ENCODE measurements around the gene ABCG1.
A peak's percentile ranks its signal among the peaks of the same experiment; 100 is the strongest.
"Not testable (repeated sequence)": the region's sequence is repeated elsewhere in the genome, so short reads cannot be mapped to it uniquely, and the experiment has no call there.

Gene ABCG1

GRCh38 chr21:42218836-42219605 is at the start of gene ABCG1:
Gene ABCG1, plus strand, starts transcription at chr21:42219140. Its CDS starts 123 bp downstream, at chr21:42219263.
- peaks cover 29 to 30% of the 10 kb centered on the region in 2 donors for H3K4me1 Mint-ChIP-seq
- H3K4me3 Mint-ChIP-seq: peak within 1 kb of the TSS; percentile 92 to 93
- peaks cover 5% of the 10 kb centered on the region in 2 donors for H3K9me3 Mint-ChIP-seq
- ATAC-seq (replicated peaks) (peak; percentile 46 to 58), DNase-seq (no peak)
- H3K27me3 Mint-ChIP-seq: no peaks in the 10 kb centered on the region
- peak within 1 kb of the TSS; percentile 94 for H3K27ac Mint-ChIP-seq
- H3K36me3 Mint-ChIP-seq: peaks cover 4 to 9% of the 10 kb centered on the region in 2 donors

GRCh38 chr21:42169758-42170157 is 49.2 kb upstream of the ABCG1 start:
- Mint-ChIP-seq H3K4me3 (no peak overlapping the region), H3K27me3 (no peaks in the 10 kb centered on the region), H3K9me3 (peaks cover 0 to 3% of the 10 kb centered on the region in 2 donors), H3K27ac (no peak overlapping the region), H3K4me1 (peaks cover 0 to 8% of the 10 kb centered on the region in 2 donors), H3K36me3 (no peaks in the 10 kb centered on the region)
- ATAC-seq (replicated peaks) (no peak), DNase-seq (no peak)

- no peak for ATAC-seq (replicated peaks)
- H3K9me3 Mint-ChIP-seq: peaks cover 0 to 3% of the 10 kb centered on the region in 2 donors
- H3K27me3 Mint-ChIP-seq: no peaks in the 10 kb centered on the region
- no peak overlapping the region for H3K27ac Mint-ChIP-seq
- H3K36me3 Mint-ChIP-seq: no peaks in the 10 kb centered on the region
- H3K4me1 Mint-ChIP-seq: peaks cover 0 to 8% of the 10 kb centered on the region in 2 donors
- H3K4me3 Mint-ChIP-seq: no peak overlapping the region
- DNase-seq: no peak
These were observed 47.6 kb upstream of the ABCG1 start for GRCh38 chr21:42171091-42172053.

- no peaks in the 10 kb centered on the region for H3K36me3 Mint-ChIP-seq
- H3K27me3 Mint-ChIP-seq: no peaks in the 10 kb centered on the region
- DNase-seq: no peak
- no peak overlapping the region for H3K27ac Mint-ChIP-seq
- H3K9me3 Mint-ChIP-seq: peaks cover 0 to 3% of the 10 kb centered on the region in 2 donors
- no peak overlapping the region for H3K4me3 Mint-ChIP-seq
- ATAC-seq (replicated peaks): no peak
- H3K4me1 Mint-ChIP-seq: peaks cover 0 to 8% of the 10 kb centered on the region in 2 donors
These were observed 46.1 kb upstream of the ABCG1 start for GRCh38 chr21:42172596-42173483.

GRCh38 chr21:42174173-42174572 is 44.8 kb upstream of the ABCG1 start:
- ATAC-seq (replicated peaks): peak in 1 of 2 donors; percentile 41
- Mint-ChIP-seq H3K27ac (no peak overlapping the region), H3K4me3 (no peak overlapping the region)

GRCh38 chr21:42175110-42175710 is 43.7 kb upstream of the ABCG1 start:
- Mint-ChIP-seq H3K4me3 (no peak overlapping the region), H3K27me3 (no peaks in the 10 kb centered on the region), H3K4me1 (peaks cover 0 to 4% of the 10 kb centered on the region in 2 donors), H3K9me3 (peaks cover 0 to 3% of the 10 kb centered on the region in 2 donors), H3K36me3 (no peaks in the 10 kb centered on the region), H3K27ac (no peak overlapping the region)
- DNase-seq (no peak), ATAC-seq (replicated peaks) (no peak)

More at GRCh38 chr21:42174173-42174572, 44.8 kb upstream of the ABCG1 start:
- H3K9me3 Mint-ChIP-seq: peaks cover 0 to 3% of the 10 kb centered on the region in 2 donors
- H3K27me3 Mint-ChIP-seq: no peaks in the 10 kb centered on the region
- H3K36me3 Mint-ChIP-seq: no peaks in the 10 kb centered on the region
- H3K4me1 Mint-ChIP-seq: peaks cover 0 to 8% of the 10 kb centered on the region in 2 donors
- no peak for DNase-seq

- Mint-ChIP-seq H3K36me3 (no peaks in the 10 kb centered on the region), H3K4me3 (no peak overlapping the region), H3K27ac (no peak overlapping the region), H3K4me1 (no peaks in the 10 kb centered on the region), H3K27me3 (no peaks in the 10 kb centered on the region), H3K9me3 (peaks cover 0 to 3% of the 10 kb centered on the region in 2 donors)
- ATAC-seq (replicated peaks) (no peak), DNase-seq (no peak)
These were observed 42.1 kb upstream of the ABCG1 start for GRCh38 chr21:42176859-42177258.

- ATAC-seq (replicated peaks): no peak
- Mint-ChIP-seq H3K27me3 (no peaks in the 10 kb centered on the region), H3K4me1 (no peaks in the 10 kb centered on the region)
These were observed 39.6 kb upstream of the ABCG1 start for GRCh38 chr21:42179316-42179715.

GRCh38 chr21:42180001-42180400 is 38.9 kb upstream of the ABCG1 start:
- not testable (repeated sequence) for H3K4me1 Mint-ChIP-seq; DNase-seq; H3K27ac Mint-ChIP-seq; H3K4me3 Mint-ChIP-seq; ATAC-seq (replicated peaks); H3K9me3 Mint-ChIP-seq; H3K27me3 Mint-ChIP-seq; H3K36me3 Mint-ChIP-seq

More at GRCh38 chr21:42179316-42179715, 39.6 kb upstream of the ABCG1 start:
- H3K27ac Mint-ChIP-seq: no peak overlapping the region
- no peak for DNase-seq
- H3K9me3 Mint-ChIP-seq: peaks cover 0 to under 1% of the 10 kb centered on the region in 2 donors
- H3K36me3 Mint-ChIP-seq: no peaks in the 10 kb centered on the region
- no peak overlapping the region for H3K4me3 Mint-ChIP-seq

- no peak overlapping the region for H3K4me3 Mint-ChIP-seq
- H3K36me3 Mint-ChIP-seq: peaks cover 0 to 5% of the 10 kb centered on the region in 2 donors
- no peak for DNase-seq
- no peak overlapping the region for H3K27ac Mint-ChIP-seq
- peaks cover 6 to 7% of the 10 kb centered on the region in 2 donors for H3K9me3 Mint-ChIP-seq
- no peak for ATAC-seq (replicated peaks)
- peaks cover 8 to 21% of the 10 kb centered on the region in 2 donors for H3K4me1 Mint-ChIP-seq
- H3K27me3 Mint-ChIP-seq: no peaks in the 10 kb centered on the region
These were observed 36.1 kb upstream of the ABCG1 start for GRCh38 chr21:42182713-42183371.

GRCh38 chr21:42183374-42184266 is 35.3 kb upstream of the ABCG1 start:
- Mint-ChIP-seq H3K4me3 (no peak overlapping the region), H3K36me3 (peaks cover 0 to 5% of the 10 kb centered on the region in 2 donors), H3K4me1 (peaks cover 16 to 28% of the 10 kb centered on the region in 2 donors), H3K27me3 (no peaks in the 10 kb centered on the region), H3K9me3 (peaks cover 6 to 7% of the 10 kb centered on the region in 2 donors), H3K27ac (no peak overlapping the region)
- DNase-seq (no peak), ATAC-seq (replicated peaks) (no peak)

- Mint-ChIP-seq H3K36me3 (peaks cover 0 to 5% of the 10 kb centered on the region in 2 donors), H3K4me3 (no peak overlapping the region), H3K27ac (peak overlapping the region; percentile 20), H3K27me3 (peaks cover 0 to 1% of the 10 kb centered on the region in 2 donors), H3K9me3 (peaks cover 6 to 7% of the 10 kb centered on the region in 2 donors), H3K4me1 (peaks cover 19 to 35% of the 10 kb centered on the region in 2 donors)
- DNase-seq: no peak
- ATAC-seq (replicated peaks): no peak
These were observed 32.3 kb upstream of the ABCG1 start for GRCh38 chr21:42186591-42186990.
